ENCODE data around the gene CHI3L1. TPM values are rescaled to one million over a fixed set of nuclear protein-coding genes. Genes with fewer than 3 reads are reported as not detected.

Gene CHI3L1
- total RNA-seq, 1 donor from 2014 or later = not detected

DNA sequence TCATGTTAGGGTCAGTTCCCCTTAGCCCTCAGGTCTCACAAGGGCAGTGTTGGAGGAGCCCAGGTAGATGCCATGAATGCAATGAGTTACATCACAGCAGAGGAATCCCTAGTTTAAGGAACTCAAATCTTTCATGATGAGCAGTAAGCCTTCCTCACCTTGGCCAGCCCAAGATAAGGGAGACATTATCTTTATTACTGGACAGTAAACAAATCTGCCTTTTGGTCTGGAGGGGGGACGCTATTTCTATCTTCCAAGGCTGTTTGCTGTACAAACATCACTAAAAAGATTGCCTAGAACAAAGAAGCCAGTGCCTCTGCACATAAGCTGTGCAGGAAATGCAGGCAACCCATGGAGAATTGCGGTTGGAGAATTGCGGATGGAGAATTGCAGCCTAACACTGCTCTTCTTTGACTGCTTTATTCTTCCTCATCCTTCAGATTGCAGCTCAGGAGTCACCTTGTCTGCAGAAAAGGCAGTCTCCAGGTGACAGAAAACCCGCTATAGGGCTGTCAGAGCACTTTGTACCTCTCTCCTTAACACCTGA, 2.3 kb upstream of the CHI3L1 start:
- no peak for DNase-seq (ENCODE audit: extremely low spot score, unreplicated experiment)
- no peak overlapping the region for H3K4me3 Mint-ChIP-seq
- no peak overlapping the region for H3K27ac Mint-ChIP-seq
- no peaks in the 10 kb centered on the region for H3K9me3 Mint-ChIP-seq
- H3K4me1 Mint-ChIP-seq (ENCODE audit: unreplicated experiment) = peaks cover 17% of the 10 kb centered on the region
- H3K27me3 Mint-ChIP-seq = peaks cover 12% of the 10 kb centered on the region
- TF ChIP-seq, protein P1, sequence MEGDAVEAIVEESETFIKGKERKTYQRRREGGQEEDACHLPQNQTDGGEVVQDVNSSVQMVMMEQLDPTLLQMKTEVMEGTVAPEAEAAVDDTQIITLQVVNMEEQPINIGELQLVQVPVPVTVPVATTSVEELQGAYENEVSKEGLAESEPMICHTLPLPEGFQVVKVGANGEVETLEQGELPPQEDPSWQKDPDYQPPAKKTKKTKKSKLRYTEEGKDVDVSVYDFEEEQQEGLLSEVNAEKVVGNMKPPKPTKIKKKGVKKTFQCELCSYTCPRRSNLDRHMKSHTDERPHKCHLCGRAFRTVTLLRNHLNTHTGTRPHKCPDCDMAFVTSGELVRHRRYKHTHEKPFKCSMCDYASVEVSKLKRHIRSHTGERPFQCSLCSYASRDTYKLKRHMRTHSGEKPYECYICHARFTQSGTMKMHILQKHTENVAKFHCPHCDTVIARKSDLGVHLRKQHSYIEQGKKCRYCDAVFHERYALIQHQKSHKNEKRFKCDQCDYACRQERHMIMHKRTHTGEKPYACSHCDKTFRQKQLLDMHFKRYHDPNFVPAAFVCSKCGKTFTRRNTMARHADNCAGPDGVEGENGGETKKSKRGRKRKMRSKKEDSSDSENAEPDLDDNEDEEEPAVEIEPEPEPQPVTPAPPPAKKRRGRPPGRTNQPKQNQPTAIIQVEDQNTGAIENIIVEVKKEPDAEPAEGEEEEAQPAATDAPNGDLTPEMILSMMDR (conservative IDR thresholded peaks at IDR 0.05) = no peak
- H3K36me3 Mint-ChIP-seq = no peaks in the 10 kb centered on the region

DNA sequence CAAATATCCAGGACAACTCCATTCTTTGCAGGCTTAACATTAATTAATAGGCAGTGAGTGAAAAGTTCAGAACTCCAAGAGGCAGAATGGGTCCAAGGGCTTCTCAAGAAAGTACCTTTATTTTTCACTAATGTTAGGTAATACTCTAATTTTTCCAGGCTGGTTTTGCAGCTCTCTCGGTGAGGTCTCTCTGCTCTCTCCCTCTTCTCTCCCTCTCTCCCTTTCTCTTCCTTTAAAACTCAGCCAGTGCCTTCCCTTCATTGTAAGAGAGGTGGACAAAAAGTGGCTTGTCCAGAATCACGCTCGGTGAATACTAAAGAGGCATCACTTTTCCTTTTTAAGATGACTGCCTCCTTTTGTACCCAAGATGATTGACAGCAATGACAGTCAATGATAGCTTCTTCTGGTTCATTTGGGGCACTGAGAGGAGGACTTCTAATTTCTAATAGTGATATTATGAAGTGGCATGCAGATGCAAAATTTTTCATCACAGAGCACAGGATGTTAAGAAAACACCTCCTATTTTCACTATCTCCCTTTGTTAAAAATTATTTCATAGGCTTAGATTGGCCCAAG, 1.3 kb upstream of the CHI3L1 start:
- H3K27me3 Mint-ChIP-seq = peaks cover 12% of the 10 kb centered on the region
- H3K4me3 Mint-ChIP-seq = no peak overlapping the region
- no peak for DNase-seq (ENCODE audit: extremely low spot score, unreplicated experiment)
- no peaks in the 10 kb centered on the region for H3K9me3 Mint-ChIP-seq
- H3K4me1 Mint-ChIP-seq (ENCODE audit: unreplicated experiment) = peaks cover 17% of the 10 kb centered on the region
- no peak overlapping the region for H3K27ac Mint-ChIP-seq
- no peaks in the 10 kb centered on the region for H3K36me3 Mint-ChIP-seq
- TF ChIP-seq, protein P1 (conservative IDR thresholded peaks at IDR 0.05) = no peak

DNA sequence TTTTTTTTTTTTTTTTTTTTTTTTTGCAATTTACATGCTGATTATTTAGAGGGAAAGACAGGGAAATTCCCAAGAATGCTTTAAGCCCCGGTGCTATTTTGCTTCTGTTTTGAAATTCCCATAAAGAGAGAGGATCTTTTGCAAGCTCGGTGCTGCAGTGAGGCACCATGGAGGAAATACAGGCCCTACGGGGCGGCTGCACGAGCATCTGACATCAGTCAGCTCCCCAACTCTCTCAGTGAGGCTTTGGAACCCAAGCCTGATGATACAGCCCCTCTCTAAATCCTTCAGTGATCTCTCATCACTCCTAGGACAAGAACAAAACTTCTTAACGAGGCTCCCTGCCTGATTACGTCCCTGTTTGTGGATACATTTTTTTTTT, 791 bp upstream of the CHI3L1 start:
- Mint-ChIP-seq H3K27me3 (peaks cover 12% of the 10 kb centered on the region), H3K4me3 (no peak overlapping the region), H3K36me3 (no peaks in the 10 kb centered on the region), H3K4me1 (ENCODE audit: unreplicated experiment) (peaks cover 17% of the 10 kb centered on the region), H3K9me3 (no peaks in the 10 kb centered on the region), H3K27ac (no peak overlapping the region)
- no peak for DNase-seq (ENCODE audit: extremely low spot score, unreplicated experiment)
- TF ChIP-seq, protein P1 (conservative IDR thresholded peaks at IDR 0.05) = no peak

DNA sequence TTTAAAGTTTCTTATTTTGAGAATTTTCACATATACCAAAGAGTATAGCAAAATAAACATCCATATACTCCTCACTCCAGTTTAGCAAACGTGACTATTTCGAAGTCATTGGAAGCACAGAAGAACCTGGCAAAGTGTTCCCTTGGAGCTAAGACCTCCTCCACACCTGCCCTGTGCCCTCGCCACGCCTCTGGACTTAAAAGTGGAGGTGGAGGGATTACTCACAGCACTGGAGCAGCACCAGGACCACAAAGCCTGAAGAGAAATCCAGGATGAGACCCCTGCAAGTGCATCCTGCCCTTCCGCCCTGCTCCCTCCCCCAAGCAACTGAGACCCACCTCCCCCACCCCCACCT, 436 bp downstream of the CHI3L1 start:
- Mint-ChIP-seq H3K36me3 (no peaks in the 10 kb centered on the region), H3K9me3 (no peaks in the 10 kb centered on the region), H3K27ac (no peak overlapping the region), H3K27me3 (peaks cover 12% of the 10 kb centered on the region), H3K4me3 (no peak overlapping the region), H3K4me1 (ENCODE audit: unreplicated experiment) (peaks cover 20% of the 10 kb centered on the region)
- TF ChIP-seq, protein P1 (conservative IDR thresholded peaks at IDR 0.05) = no peak
- DNase-seq (ENCODE audit: extremely low spot score, unreplicated experiment) = no peak

DNA sequence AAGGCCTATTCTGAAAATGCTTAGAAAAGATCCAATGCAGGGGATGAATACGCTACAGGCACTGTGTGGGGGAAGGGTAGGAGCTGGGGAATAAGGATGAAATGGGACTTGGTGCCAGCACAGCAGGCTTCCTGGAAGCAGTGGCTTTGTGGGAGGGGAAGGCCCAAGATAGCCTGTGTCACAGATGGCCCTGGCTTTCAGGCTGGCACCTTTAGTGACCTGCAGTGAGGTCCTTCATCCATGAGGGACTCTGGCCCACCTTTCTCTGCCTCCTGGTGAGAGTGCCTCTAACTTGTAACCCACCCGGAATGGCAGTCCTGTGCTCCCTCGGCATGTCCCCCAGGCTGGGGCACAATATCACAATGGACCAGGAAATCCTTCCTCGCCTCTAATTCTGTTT, 919 bp downstream of the CHI3L1 start:
- Mint-ChIP-seq H3K4me3 (no peak overlapping the region), H3K27ac (no peak overlapping the region)

More for the DNA sequence above, 919 bp downstream of the CHI3L1 start:
- Mint-ChIP-seq H3K4me1 (ENCODE audit: unreplicated experiment) (peaks cover 20% of the 10 kb centered on the region), H3K27me3 (peaks cover 12% of the 10 kb centered on the region), H3K9me3 (no peaks in the 10 kb centered on the region), H3K36me3 (no peaks in the 10 kb centered on the region)
- TF ChIP-seq, protein P1 (conservative IDR thresholded peaks at IDR 0.05) = no peak
- DNase-seq (ENCODE audit: extremely low spot score, unreplicated experiment) = no peak

Data from type B pancreatic cell (in vitro differentiated cells).